DND-41 (cell line): ENCODE results near the gene CSNK1A1L.

ENCODE experiments used
- CTCF ChIP-seq: IDR thresholded peaks from 2 replicates; pipeline ENCODE4 v1.5.1; 2012; ENCODE audit warnings: borderline replicate concordance, low read length, moderate library complexity, mild to moderate bottlenecking; ENCODE audit not compliant: poor library complexity, severe bottlenecking; ENCODE audit errors: extremely low read depth
- EZH2 ChIP-seq: IDR thresholded peaks from 3 replicates; pipeline ENCODE4 v1.6.1; 2012; ENCODE audit warnings: borderline replicate concordance, low read depth, mild to moderate bottlenecking, moderate library complexity, low read length, inconsistent platforms; ENCODE audit not compliant: severe bottlenecking

- TF ChIP-seq CTCF (no peak), EZH2 (no peak)
Measured at GRCh38 chr13:37138169-37138568, 32.7 kb upstream of the CSNK1A1L start.
